Caco-2 (cell line): ENCODE data around the gene RAB6B. TPM values are rescaled to one million over a fixed set of nuclear protein-coding genes. Genes with fewer than 3 reads are reported as not detected.

Experiments used
- BruUV-seq: library from RNA; stranded (reverse); fragments of 400-500 nt; replicated peaks from 2 replicates; lab custom pipeline; 2021; lab: Mats Ljungman, UMichigan
- CTCF ChIA-PET: fragments of 300-600 bp; sonication (Branson Sonifier 250); formaldehyde crosslinking; loops from one replicate; lab custom pipeline; 2022; ENCODE audit warnings: antibody characterized with exemption; lab: Charles Lee
- POLR2A ChIA-PET: fragments of 300-600 bp; sonication (Branson Sonifier 250); formaldehyde crosslinking; loops from one replicate; lab custom pipeline; 2022; ENCODE audit warnings: antibody characterized with exemption; lab: Charles Lee
- DNase-seq, 2 experiments: peaks; one replicate each; pipeline versions ENCODE4 v3.0.0 to v3.0.0-alpha.2; 2020 to 2022
- H3K27me3 ChIP-seq: replicated peaks from 2 replicates; pipeline ENCODE4 v1.6.0; 2011; ENCODE audit warnings: low read length; ENCODE audit not compliant: control insufficient read depth, insufficient read depth
- H3K36me3 ChIP-seq: 2 replicates; pipeline ENCODE4 v1.5.1; 2011; ENCODE audit warnings: low read length; ENCODE audit not compliant: control insufficient read depth, insufficient read depth
- H3K4me1 ChIP-seq: fragments of 250-450 bp; sonication (Bioruptor Pico); 2 replicates; pipeline ENCODE4 v1.5.1; 2020; ENCODE audit warnings: mild to moderate bottlenecking
- H3K4me3 ChIP-seq: 2 replicates; pipeline ENCODE4 v1.5.1; 2011; ENCODE audit warnings: low read depth, mild to moderate bottlenecking, control low read depth, low read length
- H3K9me3 ChIP-seq: fragments of 250-450 bp; sonication (Bioruptor Pico); 2 replicates; pipeline ENCODE4 v1.5.1; 2020; ENCODE audit warnings: mild to moderate bottlenecking, moderate library complexity
- H3K27ac Mint-ChIP-seq: one replicate; pipeline ENCODE4 v1.8.0; 2022; ENCODE audit warnings: mixed read lengths; ENCODE audit not compliant: unreplicated experiment
- H3K27me3 Mint-ChIP-seq: one replicate; pipeline ENCODE4 v1.8.0; 2022; ENCODE audit warnings: mixed read lengths; ENCODE audit not compliant: insufficient read depth, unreplicated experiment
- H3K36me3 Mint-ChIP-seq: one replicate; pipeline ENCODE4 v1.8.0; 2022; ENCODE audit warnings: mild to moderate bottlenecking, mixed read lengths; ENCODE audit not compliant: insufficient read depth, unreplicated experiment
- H3K4me1 Mint-ChIP-seq: one replicate; pipeline ENCODE4 v1.8.0; 2022; ENCODE audit warnings: low read depth, mixed read lengths; ENCODE audit not compliant: unreplicated experiment
- H3K4me3 Mint-ChIP-seq: one replicate; pipeline ENCODE4 v1.8.0; 2022; ENCODE audit warnings: mild to moderate bottlenecking, moderate library complexity, mixed read lengths; ENCODE audit not compliant: unreplicated experiment
- H3K9me3 Mint-ChIP-seq: one replicate; pipeline ENCODE4 v1.8.0; 2022; ENCODE audit warnings: mixed read lengths; ENCODE audit not compliant: unreplicated experiment
- CTCF ChIP-seq, 2 experiments: fragments of 200-600 bp in 1 of 2; IDR thresholded peaks; 1 replicate in 1 of 2; 2 replicates in 1 of 2; pipeline versions ENCODE4 v1.5.1 to v1.8.0; 2011 to 2022; ENCODE audit warnings: antibody characterized with exemption in 1 of 2, control low read depth in 1 of 2, inconsistent platforms in 1 of 2, low read depth in 1 of 2, low read length in 1 of 2, mild to moderate bottlenecking in 1 of 2, moderate library complexity in 1 of 2; ENCODE audit not compliant: insufficient read depth in 1 of 2, severe bottlenecking in 1 of 2, unreplicated experiment in 1 of 2
- intact Hi-C: fragments of 100-400 bp; cut with micrococcal nuclease; formaldehyde crosslinking; loops from one replicate; pipeline ENCODE4 v1.10.0; 2022; ENCODE audit not compliant: unreplicated experiment
- total RNA-seq: library from RNA; stranded (reverse); gene quantifications from 2 replicates; pipeline ENCODE4 v1.2.3, GENCODE V29; 2022

RAB6B gene
- total RNA-seq, 1 experiment from 2014 or later = 3.2 TPM

- Mint-ChIP-seq H3K4me3 (no peak overlapping the region), H3K27ac (no peak overlapping the region), H3K9me3 (no peaks in the 10 kb centered on the region), H3K4me1 (peaks cover 8% of the 10 kb centered on the region), H3K27me3 (no peaks in the 10 kb centered on the region), H3K36me3 (no peaks in the 10 kb centered on the region)
- no peak for DNase-seq
- Histone ChIP-seq H3K4me1 (no peaks in the 10 kb centered on the region), H3K9me3 (no peaks in the 10 kb centered on the region), H3K4me3 (no peak overlapping the region), H3K36me3 (no peaks in the 10 kb centered on the region), H3K27me3 (no peaks in the 10 kb centered on the region)
- POLR2A ChIA-PET = no interaction called here
- CTCF ChIA-PET = no interaction called here
- no peak for TF ChIP-seq CTCF (IDR thresholded peaks at IDR 0.05; ENCODE audit: insufficient read depth in 1 of 2, low read depth in 1 of 2, low read length in 1 of 2, severe bottlenecking in 1 of 2, unreplicated experiment in 1 of 2)
- BruUV-seq = no TSS peak
- intact Hi-C loops = no loop called here
These were observed 39.9 kb downstream of the RAB6B start for GRCh38 chr3:133855772-133856171.

GRCh38 chr3:133855002-133855370 lies 40.7 kb downstream of the RAB6B start:
- POLR2A ChIA-PET = no interaction called here
- Mint-ChIP-seq H3K27me3 (no peaks in the 10 kb centered on the region), H3K4me1 (peaks cover 8% of the 10 kb centered on the region), H3K27ac (no peak overlapping the region), H3K9me3 (no peaks in the 10 kb centered on the region), H3K4me3 (no peak overlapping the region), H3K36me3 (no peaks in the 10 kb centered on the region)
- CTCF ChIA-PET = no interaction called here
- H3K9me3 ChIP-seq = no peaks in the 10 kb centered on the region
- H3K36me3 ChIP-seq = no peaks in the 10 kb centered on the region
- no peak for DNase-seq
- intact Hi-C loops = no loop called here
- TF ChIP-seq CTCF (IDR thresholded peaks at IDR 0.05; ENCODE audit: insufficient read depth in 1 of 2, low read depth in 1 of 2, low read length in 1 of 2, severe bottlenecking in 1 of 2, unreplicated experiment in 1 of 2) = no peak
- no peak overlapping the region for H3K4me3 ChIP-seq
- H3K4me1 ChIP-seq = no peaks in the 10 kb centered on the region
- H3K27me3 ChIP-seq = no peaks in the 10 kb centered on the region
- no TSS peak for BruUV-seq

- intact Hi-C loops = no loop called here
- CTCF ChIA-PET = no interaction called here
- H3K36me3 Mint-ChIP-seq = no peaks in the 10 kb centered on the region
- Histone ChIP-seq H3K4me1 (no peaks in the 10 kb centered on the region), H3K36me3 (no peaks in the 10 kb centered on the region), H3K9me3 (no peaks in the 10 kb centered on the region), H3K27me3 (no peaks in the 10 kb centered on the region), H3K4me3 (no peak overlapping the region)
- no peaks in the 10 kb centered on the region for H3K27me3 Mint-ChIP-seq
- peaks cover 8% of the 10 kb centered on the region for H3K4me1 Mint-ChIP-seq
- H3K27ac Mint-ChIP-seq = no peak overlapping the region
- TF ChIP-seq CTCF (IDR thresholded peaks at IDR 0.05; ENCODE audit: insufficient read depth in 1 of 2, low read depth in 1 of 2, low read length in 1 of 2, severe bottlenecking in 1 of 2, unreplicated experiment in 1 of 2) = no peak
- H3K9me3 Mint-ChIP-seq = no peaks in the 10 kb centered on the region
- POLR2A ChIA-PET = no interaction called here
- BruUV-seq = no TSS peak
- no peak overlapping the region for H3K4me3 Mint-ChIP-seq
- DNase-seq = no peak
These were observed 41.2 kb downstream of the RAB6B start for GRCh38 chr3:133854264-133855001.
